ENCODE results near the gene DLGAP3.
A peak's percentile ranks its signal among the peaks of the same experiment; 100 is the strongest.

The DLGAP3 gene

DNA sequence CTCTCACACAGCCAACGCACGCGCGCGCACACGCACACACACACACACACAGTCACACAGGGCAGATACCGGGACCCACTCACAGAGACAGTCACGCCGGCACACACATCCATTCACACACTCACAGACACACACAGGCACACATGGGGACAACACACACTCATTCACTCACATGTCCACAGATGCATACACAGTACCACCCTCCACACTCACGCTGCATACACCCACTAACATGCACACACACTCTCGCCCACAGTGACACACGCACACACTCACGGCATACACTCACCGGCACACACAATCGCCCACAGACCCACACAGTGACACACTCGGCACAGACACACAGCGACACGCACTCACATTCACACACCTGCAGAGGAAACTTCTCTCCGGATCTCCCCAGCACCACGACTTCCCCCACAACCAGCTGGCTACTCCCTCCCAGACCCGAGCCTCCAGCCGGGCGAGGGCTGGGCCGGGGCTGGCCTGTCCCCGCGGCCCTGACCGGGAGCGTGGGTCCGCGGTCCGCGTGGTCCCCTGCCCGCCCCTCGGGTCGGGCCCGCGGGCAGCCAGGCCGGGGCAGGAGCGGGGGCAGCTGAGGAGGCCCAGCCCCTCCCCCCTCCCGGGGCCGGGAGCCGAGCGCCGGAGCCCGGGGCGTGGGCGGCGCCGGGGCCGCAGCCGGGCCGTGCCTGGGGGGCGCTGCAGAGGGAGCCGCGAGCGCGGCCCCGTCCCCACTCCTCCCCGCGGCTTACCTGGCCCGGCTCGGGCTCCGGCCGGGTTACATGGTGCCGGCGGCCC is 552 bp downstream of the DLGAP3 start:
- DNase-seq = no peak

DNA sequence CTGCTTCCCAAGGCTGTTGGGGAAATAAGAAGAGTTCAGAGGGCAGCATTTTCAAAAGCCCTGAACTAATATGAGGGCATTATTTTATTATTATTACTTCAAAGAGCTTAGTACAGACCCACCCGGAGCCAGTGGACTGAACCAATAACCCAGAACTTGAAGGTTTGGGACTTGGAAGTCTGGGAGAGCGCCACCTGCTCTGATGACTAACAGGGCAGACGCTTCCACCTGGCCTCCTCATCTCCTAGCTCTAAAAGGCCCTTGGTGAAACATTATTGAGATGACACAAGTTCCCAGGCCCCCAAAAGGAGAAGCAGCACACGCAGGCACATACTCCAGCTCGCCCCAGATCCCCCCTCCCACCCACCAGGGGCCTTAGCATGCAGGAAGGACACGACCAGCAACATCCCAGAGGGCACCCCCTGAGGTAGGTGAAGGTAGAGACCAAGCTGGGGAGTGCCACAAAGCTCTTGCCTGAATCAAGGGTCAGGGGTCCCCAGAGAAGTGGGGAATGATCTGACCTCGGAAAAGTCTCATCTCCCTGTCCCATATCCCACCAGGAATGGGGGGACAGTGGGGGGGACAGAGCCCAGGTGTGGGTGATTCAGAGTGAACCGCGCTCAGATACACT is 1.3 kb downstream of the DLGAP3 start:
- DNase-seq = no peak

DNA sequence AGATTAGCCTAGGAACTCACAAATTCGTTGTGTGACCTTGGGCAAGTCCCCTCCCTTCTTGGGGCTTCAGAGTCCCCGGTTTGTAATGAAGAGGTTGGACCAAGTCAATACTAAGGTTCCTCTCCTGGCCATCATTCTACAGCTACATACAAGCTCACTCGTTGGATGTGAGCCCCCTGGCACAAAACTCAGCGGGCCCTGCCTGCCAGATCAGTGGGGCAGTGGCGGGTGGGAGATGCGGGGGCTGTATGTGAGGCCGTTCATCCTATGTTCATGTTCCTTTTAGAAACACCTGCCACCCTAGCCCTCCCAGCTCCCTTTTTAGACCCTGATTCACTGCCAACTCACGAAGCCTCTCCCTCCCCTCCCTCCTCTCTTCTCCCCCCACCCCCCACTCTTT is 2.1 kb downstream of the DLGAP3 start:
- no peak for DNase-seq

DNA sequence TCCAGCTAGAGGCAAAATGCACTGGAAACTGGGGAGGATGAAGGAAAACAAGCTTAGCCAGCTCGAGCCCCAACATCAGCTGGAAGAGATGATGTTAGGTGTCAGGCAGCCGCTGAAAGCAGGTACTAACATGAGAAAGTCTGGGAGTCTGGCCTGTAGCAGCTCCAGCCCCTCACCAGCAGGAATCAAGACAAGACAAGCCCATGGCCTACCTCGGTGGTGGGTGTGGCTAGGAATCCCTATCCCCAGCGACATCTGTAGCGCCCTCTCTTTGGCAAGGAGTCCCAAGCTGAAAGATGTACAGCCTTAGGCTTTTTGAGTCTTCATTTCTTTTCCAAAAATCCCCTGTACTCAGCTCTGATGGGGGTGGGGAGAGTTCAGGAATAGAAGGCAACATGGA is 2.6 kb downstream of the DLGAP3 start:
- no peak for DNase-seq

DNA sequence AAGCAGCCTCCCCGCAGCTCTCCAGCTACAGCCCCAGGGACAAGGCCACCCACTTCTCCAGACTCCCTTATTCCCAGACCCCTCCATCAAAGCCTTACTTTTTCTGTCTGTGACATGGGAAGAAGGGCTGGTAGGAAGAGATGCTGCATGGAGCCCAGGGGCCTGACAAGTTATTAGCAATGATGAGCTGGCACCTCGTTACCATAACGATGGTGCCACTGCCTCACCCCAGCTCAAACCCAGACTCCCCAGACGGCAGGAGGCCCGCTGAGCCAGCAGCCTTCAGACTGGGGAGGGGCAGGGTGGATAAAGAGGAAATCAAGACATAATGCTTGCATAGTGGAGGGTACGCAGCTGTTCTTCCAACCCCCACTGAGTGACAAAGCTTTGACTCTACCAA is 3.3 kb downstream of the DLGAP3 start:
- DNase-seq = no peak

DNA sequence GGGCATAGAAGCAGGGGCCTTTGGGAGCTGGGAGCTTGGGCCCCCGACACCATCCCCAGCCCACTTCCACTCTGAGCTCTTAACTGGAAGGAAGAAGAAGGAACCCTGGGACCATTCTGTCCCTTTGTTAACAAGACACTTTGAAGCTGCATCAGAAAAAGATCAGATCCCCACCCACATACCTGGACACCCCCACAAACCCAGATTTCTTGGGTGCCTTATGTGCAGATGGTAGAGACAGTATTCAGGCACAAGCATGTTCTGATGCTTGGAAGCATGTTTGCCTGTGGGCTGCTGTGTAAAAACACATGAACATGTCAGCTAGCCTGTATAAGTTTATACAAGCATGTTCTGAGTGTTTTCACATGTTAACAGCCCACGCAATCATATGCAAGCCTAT is 3.7 kb downstream of the DLGAP3 start:
- DNase-seq = no peak

DNA sequence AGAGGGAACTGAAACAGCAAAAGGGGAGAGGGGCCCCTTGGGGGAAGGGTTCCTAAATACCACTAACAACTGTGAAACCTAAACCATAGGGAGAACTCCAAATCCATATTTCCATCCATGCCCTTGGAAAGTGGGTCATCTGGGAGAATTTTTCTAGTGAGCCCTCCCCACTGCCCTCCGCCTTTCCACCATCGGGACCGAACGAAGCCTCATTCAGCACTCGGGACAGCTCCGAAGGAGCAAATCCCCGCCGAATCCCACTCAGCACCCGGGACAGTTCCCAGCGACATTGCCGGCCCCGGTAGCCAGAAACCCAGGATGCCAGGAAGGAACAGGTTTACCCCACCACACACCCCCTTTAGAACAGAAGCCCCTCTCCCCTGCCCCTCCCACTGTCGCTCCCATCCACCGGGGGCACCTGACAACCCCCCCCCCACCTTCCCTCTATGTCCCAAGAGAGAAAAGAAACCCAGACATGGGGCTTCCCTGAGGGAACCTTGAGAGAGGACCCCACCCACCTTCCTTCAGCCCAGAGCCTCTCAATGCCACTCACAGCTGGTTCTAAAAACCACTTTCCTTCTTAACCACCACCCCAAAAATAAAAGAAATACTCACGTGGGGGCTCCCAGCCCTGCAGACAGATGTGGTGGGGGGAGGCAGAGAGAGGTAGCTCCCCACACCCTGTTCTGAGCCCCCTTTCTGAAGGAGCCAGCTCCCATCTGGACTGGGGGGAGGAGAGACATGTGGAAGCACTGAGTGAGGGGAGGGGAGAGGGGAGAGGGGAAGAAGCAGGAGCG is 4.5 kb downstream of the DLGAP3 start:
- peak; percentile 74 for DNase-seq

DNA sequence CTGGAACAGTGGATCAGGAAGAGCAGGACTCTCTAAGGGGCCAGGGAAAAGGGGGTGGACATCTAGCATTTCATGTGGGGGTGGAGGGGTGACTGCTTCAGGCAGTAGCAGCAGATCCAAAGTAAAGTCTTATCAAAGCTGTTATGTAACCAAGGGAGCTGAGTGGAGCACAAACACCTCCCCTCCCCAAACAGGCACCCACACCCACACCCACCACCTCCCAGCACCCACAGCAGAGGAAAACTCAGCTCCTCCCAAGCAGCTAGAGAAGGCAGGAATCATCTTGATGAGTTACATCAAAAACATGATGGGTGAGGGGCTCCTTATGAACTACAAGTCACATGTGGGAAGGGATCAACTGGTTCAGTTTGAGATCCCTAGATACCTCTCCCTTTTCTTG is 6.0 kb downstream of the DLGAP3 start:
- no peak for DNase-seq

DNA sequence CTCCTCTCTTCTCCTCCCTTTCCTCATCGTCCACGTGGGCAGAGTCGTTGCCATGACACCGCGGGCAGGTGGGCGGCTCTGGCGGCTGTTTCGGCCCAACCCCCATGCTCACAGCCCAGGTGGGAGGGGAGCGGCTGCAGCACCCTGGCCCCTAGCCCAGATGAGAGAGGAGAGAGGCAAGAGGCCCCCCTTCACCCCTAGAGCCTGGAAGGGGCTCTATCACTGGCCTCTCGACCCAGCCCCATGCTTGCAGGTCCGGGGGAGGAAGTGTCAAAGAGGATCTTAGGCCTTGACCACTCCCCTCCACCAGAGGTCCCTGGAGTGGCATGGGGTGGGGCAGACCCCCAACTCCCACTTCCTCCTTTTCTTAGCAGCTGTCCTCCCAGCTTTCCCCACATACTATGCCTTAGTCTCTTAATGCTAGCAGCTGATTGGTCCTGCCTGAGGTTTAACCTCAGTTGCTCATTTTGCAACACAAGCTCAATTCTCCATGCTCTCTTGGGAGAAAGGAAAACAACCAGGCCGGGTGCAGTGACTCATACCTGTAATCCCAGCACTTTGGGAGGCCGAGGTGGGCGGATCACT is 10.4 kb downstream of the DLGAP3 start:
- DNase-seq = peak; percentile 62

DNA sequence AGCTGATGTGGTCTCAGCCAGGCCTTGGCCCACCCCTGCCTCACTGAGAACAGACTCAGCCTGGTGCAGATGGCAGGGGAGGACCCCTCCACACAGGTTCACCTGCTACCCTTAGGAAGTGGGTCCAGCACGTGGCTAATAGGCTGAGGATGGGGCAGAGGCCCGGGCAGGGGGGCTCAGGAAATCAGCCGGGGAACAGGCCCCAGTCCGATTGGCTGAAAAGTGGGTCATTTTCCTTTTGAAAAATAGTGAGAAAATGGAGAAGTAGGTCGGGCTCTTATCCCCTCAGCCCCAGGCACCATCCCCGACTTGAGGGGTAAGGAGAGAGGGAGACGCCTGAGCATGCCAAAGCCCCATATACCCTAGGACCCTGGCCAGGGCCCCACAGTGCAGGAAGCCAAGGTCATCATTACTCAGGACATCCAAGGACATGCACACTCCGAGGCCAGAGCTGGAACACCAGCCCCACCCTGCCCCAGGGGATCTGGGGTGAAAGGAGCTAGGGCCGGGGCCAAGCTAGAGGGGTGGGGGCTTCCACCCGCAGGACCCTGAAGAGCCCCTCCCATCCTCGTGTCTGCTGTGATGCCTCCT is 11.0 kb downstream of the DLGAP3 start:
- no peak for DNase-seq

DNA sequence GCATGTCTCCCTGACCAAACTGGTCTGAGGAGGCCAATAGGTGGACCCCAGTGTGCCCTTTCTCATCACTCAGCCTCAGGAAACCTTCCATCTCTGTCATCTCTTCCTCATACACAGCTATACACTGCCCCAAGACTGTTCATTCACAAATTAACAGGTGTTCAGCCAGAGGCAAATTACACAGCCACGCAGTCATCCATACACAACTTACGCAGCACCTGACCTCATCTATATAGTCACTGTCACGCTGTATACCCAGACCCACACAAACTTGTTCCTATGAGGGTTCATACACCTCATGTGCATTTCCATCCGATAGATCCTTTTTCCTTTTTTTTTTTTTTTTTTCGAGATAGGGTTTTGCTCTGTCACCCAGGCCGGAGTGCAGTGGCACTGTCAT is 12.4 kb downstream of the DLGAP3 start:
- no peak for DNase-seq

DNA sequence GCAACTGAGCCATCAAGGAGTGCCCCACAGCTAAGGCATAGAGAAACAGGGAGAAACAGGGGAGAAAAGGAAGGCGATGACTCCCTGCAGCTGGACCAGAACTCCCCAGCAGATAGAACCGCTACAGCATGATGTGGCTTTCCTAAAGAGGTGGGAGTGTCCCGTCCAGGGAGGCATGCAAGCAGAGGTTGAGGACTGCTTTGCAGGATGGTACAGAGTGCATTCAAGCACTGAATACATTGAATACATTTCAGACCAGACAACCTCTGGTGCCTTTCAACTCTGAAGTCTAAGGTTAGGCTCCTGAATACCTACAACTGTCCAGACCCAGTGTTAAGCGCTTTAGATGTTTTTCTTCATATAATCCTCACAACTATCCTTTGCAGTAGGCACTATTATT is 13.3 kb downstream of the DLGAP3 start:
- no peak for DNase-seq

DNA sequence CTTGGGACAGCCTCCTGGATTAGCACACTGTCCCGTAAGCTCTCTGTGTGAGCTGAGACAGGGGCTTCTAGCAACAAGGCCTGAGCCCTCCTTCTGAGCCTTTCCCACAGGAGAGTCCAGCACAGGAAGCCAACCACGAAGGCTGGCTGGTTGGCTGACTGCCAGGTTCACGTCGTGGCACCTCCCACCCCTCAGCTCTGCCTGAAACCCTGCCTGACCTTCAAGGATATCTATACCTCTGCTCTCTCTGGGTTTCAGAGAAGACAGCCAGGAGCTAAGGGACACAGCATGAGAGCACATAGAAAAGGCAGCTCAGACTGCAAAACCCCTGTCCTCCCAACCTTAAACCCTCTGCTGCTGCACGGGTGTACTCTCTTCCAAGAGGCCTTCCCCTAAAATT is 13.9 kb downstream of the DLGAP3 start:
- no peak for DNase-seq

DNA sequence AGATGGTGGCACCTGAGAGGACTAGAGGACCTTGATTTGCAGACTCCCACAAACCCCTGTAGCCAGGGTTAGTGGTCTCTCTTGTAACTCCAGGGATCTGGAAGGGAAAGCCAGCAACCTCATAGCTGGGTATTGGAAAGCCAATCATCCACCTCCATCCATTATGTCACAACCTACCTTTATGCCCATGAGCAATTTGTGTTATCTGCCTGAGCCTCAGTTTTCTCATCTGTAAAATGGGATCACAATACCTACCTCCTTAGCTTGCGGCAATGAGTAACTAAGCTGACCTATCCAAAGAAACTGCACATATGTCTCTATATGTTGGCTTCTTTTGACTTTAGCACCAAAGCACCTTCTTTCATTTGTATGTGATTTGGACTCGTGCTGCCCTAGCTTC is 14.5 kb downstream of the DLGAP3 start:
- DNase-seq = no peak

DNA sequence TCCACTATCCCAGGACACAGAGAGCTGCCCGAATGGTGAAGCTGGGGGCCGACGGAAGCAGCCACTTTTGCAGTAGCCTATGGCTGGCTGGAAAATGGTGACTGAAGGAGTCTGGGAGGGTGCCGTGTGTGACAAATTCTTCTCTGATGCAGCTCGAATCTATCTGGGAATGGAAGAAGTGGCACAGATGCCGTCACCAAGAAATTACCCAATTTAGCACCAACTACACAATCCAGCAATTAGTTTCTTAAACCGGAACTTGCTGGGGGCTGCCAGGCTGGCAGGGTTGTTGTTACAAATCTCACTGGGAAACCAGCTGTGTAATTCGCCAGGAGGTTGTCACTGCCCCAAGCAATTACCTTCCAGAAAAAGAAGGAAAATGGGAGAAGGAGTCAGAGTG is 18.0 kb downstream of the DLGAP3 start:
- no peak for DNase-seq

DNA sequence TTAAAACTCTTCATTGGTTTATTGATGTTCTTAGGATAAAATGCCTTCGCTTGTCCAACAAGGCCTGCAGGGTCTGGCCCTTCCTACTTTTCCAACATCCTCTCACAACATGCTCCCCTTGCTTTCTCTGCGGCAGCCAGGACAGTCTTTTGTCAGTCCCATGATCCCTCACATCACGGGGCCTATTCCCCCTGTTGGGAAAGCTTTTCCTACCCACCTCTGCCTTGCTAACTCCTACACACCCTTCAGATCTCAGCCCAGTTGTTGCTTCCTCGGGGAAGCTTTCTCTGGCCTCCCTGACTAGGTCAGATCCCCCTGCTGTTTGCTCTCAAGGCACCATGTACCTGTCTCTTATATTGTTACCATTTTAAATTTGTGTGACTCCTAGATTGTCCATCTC is 19.0 kb downstream of the DLGAP3 start:
- no peak for DNase-seq

DNA sequence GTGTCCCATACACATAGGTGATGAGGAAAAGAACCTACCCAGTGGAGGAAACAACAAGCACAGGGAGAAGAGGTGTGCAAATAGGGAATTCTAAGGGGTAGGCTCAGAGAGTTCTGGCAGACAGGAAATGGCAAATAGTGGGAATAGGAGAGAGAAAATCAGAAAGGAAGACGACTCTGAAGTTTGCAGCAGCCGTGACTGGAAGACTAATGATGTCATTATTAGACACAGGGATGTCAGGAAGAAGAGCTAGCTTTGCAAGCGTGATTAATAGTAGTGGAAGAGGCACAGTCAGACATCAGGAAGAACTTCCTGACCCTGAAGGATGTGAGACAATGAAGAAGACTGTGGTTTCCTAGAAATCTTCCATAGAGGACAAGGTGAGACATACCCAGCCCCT is 21.1 kb downstream of the DLGAP3 start:
- DNase-seq = no peak

DNA sequence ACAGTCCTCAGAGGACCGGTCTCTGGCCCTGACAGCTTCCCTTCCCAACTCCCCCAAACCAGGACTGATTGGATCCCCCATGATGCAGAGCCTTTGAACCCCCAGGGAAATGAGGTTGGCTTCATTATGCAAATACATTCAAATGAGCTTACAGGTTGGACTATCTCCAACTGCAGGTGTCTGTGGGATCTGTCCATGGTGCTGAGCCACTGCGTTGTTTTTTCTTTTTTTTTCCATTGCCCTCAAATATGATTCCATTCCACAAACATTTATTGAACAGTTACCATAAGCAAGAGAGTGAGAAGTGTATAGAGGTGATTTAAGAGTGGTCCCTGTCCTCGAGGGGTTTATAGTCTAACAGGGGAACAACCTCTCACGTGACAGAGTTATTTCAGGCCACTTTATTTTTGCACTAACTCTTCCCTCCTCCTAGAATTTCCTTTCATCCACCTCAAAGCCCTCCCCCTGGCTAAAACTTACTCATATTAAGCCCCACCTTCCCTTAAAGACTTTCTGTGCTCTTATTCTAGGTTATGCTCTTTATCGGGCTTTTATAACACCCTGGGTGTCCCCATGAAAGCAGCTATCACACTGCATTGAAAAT is 21.9 kb downstream of the DLGAP3 start:
- DNase-seq = peak; percentile 5

DNA sequence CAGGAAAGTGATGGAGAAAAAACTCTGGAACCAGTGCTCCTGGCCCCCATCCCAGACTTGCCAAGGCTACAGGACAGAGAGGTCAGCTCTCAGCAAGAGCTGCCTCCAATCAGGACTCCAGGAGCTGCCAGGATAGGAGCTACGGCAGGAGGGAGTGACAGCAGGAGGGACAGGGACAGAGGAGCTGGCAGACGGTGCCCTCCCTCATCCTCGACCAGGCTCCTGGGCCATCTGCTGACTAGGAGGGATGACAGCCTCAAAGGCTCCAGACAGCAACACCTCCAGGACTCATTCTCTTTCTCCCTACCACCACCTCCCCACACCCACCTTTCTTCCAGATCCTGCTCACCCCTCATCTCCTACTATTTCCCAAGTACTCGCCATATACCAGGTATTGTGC is 22.7 kb downstream of the DLGAP3 start:
- no peak for DNase-seq

DNA sequence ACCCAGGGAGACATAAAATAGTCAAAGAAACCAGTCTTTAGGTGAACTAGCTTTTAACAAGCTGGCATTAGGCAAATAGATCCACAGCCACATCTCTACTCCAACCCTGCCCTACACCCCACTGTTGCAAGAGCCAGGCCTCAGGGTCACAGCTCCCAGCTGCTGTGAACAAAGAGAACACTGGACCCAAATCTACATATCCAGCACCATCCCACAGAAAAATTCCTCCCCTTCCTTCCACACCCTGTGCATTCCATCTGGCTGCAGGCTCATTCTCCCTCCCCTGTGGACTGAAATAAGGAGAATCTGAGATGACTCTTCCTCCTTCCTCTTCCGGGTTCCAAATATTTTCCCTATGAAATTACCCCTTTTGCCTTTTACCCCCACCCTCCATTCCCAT is 23.2 kb downstream of the DLGAP3 start:
- DNase-seq = no peak

DNA sequence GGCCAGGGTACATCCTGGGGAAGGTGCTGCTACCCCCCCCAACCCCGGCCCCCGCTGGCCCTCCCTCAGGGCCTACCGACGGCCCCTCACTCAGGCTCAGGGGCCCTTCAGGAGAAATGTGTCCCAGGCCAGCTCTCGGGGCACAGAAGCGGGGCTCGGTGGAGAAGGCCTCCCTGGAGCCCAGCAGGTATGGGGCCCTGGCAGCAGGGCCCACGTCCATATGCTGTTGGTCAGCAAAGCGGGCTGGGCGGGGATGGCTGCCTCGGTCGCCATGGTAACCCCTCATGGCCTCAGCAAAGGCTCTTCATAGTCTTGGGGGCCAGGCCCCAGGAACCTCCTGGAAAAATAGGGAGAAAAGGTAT is 24.4 kb downstream of the DLGAP3 start:
- DNase-seq = no peak

DNA sequence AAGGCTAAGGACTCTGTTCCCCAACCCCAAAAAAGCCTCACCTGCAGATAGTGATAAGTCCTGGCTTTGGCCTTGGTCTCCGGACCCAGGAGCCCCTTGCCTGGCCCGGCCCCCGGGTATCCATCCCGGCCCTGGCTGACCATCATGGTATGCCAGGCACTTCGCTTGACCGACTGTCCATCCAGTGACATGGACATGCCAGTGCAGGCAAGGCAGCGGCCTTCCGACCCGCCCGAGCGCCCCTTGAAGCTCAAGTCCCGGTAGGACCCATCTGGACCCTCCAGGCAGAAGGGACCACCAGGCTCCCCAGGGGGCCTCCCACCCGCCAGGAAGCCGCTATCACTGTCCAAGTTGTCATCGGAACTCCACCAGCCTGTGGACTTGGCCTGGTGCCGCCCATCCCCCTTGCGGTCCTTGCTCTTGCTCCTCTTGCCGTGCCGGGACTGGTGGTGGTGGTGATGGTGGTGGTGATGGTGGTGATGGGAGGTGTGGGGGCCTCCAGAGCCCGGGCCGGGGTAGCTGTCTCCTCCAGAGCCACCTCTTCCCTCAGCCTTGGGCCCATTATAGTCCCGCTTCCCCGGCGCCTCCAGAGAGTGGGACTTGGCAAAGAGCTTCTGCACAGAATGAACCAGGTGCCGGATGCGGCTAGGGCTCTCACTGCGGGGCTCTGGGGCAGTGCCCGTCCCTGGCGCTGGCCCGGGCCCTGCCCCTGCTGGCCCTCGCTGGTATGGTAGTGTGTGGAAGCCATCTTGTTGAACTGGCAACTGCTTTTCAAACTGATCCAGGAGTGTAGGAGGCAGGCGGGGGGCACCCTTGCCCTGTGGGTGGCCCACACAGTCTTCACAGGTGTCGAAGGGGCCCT is 25.0 kb downstream of the DLGAP3 start:
- no peak for DNase-seq

Measured in OCI-M1 (cell line).